ENCODE results near the gene EPPIN.

Gene EPPIN

DNA sequence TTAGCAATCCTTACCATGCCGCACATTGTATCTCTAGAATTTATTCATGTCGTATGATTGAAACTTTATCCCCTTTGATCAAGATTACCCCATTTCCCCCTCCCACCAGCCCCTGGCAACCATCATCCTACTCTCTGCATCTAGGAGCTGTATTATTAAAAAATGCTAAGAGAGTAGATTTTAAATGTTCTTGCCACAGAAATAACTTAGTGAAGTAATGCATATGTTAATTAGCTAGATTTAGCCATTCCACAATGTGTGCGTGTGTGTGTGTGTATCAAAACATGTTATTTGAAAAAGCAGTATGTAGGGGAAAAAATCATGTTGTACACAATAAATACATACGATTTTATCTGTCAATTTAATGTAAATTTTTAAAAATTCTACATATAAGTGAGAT lies 19.9 kb downstream of the EPPIN start:
- no peak for DNase-seq

DNA sequence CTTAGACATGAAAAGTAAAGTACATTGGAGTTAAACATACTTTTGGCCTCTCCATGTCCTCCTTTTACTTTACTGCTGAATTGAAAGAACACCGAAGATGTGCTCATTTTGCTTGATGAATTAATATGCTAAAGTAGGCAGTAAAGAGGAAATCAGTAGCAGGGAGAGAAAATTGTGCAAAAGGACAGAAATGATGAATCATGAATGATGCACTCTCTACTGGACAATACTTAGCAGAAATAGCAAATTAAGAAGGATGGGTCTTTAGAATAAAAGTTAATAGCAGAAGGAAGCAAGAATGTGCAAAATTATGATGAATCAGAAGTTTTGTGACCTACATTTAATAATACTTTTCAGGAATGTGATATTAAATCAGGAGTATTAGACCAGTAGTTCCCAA lies 23.4 kb downstream of the EPPIN start:
- DNase-seq: no peak

DNA sequence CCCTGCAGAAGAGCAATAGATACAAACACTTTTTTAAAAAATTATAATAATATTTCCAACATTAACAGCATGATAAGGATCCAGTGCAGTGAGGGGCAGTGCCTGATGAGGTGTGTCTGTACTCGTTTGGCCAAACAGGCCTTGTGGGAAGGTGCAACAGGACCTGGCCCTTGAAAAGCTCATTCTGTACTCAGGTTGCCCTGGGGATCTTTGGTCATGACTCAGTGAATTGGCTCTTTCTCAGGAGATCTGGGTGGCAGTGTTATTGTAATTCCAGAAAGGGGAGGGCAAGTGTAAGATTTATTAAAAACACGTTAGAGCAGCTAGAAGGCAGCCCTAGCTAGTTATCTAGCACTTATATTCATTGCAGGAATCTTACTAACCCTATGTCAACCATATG lies 28.9 kb downstream of the EPPIN start:
- no peak for DNase-seq

DNA sequence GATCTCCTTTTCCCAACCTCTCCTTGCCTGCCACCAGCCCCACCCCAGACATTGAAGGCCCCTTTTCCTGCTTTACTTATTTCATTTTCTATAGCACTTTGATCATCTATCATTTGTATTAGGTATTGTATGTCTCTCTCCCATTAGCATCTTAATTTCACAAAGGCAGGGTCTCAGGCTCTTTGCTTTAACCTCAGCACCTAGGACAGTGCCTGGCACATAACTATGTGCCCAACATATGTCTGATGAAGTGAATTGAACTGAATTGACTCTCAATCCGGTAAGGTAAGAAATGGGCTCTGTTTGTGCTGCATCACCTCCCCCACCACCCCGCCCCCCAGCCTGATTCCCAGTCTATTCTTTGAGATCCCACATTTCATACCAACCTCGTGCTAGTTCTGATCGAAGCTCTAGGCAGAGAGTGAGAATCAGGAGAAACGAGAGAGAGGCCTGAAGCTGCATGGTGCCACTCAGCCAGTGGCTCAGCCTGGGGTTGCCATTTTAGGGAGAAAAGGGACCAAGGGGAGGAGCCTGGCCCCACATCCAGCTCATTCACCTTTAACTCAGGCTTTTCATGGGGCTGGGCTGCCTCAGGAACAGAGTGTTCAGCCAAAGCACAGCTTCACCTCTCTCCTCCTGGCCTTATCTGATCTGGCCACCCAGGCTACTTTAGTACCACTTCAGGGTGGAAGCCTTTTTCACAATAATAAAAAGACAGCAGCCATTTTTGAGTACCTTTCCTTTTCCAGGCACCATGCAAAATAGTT lies 31.9 kb downstream of the EPPIN start, which contains the start of gene SPINT3:
Gene SPINT3, minus strand, starts transcription at position 476 of the 767 bp plus-strand sequence. Its CDS starts 14 bp downstream, at position 462.
- DNase-seq: no peak

DNA sequence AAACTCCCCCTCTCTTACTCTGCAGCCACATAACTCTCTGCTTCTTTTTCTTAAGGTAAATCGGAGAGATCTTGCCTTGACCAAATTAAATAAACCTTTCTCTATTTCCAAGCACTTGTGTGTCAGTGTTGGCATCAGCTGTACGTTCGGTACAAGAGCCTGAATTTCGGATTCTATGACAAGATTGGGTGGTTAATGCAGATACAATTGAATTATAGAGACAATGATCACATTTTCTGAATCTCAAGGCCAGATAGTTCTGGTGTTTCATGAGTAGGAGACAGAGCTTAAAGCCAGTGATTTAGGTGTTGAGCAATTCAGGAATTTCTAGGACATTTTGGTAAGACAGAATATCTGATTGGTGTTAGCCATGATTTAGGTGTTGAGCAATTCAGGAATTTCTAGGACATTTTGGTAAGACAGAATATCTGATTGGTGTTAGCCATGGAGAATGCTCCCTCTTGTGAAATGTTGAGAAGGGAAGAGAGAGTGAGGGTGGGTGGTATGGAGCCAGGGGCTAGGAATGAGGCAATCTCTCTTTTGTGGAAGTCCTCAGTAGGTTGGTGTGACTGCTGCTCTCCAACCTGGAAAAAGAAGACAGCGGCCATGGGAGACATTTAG lies 36.8 kb downstream of the EPPIN start:
- DNase-seq: no peak

DNA sequence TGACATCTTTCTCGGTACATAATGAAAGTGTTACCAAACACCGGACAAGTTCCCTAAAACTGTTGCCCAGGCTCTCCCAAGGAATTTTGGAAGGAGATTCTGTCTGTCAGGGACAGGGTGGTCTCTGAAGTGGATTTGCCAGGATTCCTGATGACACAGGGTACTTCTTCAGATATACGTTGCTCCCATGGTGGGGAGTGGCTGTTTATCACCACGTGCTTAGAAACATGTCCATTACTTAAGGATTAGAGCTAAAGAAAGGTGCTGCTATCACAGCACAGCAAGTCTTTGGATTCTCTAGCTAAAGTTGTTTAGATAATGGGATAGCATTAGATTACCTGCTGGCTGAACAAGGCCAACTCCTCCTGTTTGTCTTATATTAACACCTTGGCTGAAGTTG lies 38.1 kb downstream of the EPPIN start:
- DNase-seq: no peak

DNA sequence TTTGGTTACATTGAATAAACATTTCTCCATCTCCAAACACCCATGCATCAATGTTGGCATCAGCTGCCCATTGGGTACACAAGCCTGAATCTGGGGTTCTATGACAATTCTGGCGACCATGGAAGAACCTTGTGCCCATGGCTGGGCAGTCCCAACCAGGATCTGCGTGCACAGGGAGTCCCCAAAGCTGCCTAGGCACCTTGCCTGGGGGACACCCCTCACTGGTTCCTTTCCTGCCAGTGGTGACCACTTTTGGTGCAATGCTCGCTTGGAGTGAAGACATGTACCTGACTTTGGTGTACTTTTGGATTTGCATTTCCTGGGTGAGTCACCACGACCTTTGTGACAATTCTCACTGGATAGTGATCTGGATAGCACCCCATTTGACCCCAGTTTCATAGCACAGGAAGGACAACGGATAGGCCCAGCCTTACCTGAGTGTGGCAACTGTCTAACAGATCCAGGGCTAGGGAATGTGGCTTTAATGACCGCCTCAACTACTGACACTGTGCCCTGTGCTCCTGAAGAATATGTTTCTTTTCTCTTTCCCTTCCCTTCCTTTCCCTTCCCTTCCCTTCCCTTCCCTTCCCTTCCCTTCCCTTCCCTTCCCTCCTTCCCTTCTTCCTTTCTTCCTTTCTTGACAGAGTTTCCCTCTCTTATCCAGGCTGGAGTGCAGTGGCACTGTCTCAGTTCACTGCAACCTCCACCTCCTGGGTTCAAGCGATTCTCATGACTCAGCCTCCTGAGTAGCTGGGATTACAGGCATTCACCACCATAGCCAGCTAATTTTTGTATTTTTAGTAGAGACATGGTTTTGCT lies 38.9 kb downstream of the EPPIN start:
- DNase-seq: no peak

DNA sequence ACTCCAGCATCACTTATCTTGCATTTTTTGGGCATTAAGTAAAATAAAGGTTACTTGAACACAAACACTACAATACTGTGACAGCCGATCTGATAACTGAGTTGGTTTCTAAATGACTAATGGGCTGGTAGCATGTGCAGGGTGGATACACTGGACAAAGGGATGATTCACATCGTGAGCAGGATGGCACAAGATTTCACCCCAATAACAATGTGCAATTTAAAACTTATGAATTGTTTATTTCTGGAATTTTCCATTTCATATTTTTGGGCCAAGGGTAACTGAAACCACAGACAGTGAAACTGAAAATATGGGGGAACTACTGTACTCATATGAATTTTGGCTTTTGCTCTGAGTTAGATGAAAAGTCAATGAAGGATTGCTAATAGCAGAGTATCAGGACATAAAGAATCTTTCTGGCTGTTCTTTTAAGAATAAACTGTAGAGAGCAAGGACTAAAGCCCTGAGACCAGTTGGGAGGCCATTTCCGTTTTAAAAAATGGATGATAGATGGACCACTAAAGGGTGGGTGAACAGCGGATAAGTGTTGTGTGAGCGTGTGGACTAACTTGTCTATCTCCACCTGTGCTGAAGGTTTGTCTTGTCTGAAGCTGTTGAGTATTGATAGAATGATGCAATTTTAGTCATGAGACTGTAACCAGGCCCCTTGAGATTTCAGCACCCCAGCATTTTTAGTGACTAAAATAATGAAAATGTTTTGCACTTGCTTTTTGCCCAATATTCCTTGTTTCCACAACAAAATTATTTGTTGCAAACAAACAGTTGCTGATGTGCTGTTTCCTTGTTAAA lies 40.0 kb downstream of the EPPIN start:
- DNase-seq: no peak

DNA sequence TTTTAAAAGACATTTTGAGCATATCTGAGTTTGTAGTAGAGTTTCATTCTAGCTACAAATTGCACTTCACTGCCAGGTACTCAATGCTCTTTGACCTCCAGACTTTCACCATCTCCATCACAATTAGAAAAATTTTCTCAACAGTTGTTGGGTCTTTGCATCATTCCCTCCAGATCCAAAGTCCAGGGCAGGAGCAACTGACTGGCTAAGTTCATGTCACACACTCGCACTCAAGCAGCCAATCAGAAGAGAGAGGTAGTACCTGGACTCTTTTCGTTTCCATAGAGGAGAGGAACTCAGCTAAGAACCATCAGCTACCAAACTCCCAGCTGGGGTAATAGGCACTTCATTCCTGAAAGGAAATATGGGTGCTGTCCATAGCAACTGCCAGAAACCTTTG lies 40.8 kb downstream of the EPPIN start:
- DNase-seq: no peak

DNA sequence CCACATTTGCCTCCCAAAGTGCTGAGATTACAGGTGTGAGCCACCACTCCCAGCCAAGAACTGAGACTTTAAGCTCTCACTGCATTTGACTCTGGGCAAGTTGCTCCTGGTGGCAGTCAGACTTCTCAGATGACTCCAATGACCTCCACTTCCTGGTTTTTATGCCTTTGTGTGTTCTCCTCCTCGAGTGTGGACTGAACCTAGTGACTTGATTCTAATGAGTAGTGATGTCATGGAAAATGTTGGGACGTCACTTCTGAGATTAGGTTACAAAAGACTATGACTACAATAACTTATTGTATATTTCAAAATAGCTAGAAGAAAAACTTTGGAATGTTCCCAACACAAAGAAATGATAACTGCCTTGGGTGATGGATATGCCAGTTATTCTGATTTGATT lies 43.8 kb downstream of the EPPIN start:
- no peak for DNase-seq

DNA sequence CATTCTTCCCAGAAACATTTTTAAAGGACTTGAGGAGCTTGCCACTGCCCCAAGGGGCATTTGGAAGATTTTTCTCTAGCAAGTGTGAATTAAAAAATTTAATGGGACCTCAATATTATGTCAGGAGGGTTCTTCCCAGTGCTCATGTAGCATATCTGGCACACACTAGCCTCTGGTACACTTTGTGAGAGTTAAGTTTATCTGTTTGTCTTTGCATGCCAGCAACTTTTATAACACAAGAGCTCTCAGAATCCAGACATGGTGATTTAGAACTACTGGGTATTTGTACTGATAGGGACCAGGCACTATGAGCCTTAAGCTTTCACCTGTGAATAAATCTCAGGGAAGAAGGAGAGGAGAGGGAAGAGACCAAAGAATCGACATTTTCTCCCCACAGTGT lies 44.6 kb downstream of the EPPIN start:
- DNase-seq: no peak

DNA sequence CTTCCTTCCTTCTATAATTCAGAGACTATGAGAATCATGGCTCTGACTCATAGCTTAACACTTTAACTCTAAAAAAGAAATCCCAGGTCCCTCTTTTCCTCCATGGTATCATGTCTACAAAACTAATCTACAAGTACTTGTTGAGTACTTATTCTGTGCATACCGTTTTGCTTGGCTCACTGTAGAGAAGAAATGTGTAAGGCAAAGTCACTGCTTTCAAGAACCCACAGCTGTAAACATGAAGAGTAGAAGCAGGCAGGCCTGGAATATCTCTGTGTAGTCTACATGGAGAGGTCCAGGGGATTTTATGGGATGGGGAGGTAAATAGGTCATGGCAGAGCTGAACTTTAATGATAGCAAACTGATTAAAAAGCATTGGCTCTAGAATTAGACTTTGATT lies 45.6 kb downstream of the EPPIN start:
- DNase-seq: no peak

DNA sequence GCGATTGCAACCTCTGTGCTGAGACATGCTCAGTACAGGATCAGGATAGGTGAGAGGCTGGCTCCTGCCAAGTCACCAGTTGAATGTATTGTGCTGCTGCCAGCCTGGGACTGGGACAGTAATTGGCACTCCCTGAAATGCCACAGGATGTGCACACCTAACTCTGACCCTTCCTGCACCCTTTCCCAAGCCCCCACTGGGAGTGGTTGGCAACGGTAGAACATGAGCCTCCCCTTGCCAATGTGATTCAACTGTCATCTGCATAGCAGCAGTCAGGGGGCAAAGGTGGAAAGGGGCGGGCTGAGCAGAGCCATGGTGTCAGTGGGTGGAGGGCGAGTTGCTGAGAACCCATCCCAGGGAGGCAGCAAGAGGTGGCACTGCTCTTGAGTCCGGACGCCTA lies 47.2 kb downstream of the EPPIN start:
- DNase-seq: no peak

DNA sequence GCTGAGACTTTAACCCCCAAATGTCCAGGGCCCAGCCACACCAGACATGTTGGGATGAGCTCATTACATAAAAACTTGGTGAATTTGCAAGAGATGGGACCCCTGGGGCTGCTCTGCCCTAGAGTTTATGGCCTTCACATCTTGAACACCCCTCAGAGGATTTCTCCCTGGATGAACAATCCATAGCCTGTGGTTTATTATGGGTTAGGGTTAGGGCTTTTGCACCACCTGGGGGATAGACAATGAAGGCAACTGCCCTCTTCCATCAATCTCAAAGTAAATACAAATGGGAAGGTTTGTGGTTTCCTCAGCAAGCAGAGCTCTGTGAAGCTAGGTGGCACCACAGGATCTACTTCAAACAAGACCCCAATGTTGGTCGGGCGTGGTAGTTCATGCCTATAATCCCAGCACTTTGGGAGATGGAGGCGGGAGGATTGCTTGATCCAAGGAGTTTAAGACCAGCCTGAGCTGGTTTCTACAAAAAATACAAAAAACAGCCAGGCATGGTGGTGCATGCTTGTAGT lies 49.2 kb downstream of the EPPIN start:
- DNase-seq: no peak

DNA sequence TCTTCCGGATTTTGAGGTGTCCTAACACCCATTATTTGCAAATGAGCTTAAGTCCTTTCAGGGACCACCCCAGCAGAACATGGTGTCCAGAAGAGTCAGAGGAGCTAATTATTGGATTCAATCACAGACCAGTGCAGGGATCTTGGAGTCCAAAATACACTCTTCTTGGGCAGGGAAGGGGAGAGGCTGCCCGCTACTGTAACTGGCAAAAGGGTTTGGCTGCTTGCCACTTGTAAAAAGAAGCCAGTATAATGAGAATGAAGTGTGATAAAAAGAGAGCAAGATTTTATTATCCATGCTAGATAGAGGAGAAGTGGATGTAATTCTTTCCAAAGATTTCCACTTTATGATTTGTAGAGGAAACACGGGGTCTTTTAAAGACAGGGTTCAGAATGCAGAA lies 51.0 kb downstream of the EPPIN start:
- DNase-seq: no peak

DNA sequence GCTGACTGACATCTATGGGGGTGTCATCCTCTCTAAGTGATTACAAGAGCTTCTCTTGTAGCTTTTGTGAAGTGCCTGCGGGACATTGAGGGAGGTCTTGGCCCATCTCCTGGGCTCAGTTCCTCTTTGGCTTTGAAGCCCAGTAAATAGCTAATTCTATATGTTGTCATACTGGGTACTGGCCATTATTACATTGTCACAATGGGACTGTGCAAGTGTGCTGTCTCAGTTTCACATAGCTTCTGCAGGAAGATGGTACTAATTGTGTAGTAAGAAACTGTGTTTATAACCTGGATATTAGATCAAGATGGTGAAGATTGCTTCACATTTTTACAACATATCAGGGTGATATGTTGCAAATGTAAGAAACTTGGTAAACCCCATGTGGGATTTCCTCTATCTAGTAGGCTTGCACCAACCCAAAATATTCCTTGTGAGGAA lies 51.7 kb downstream of the EPPIN start:
- DNase-seq: no peak

All from CD4-positive, alpha-beta T cell treated with Interleukin-15 for 1 hour (primary cell).